22Rv1 (cell line): Measurements from ENCODE around the gene RSPH9.

Experiments used
- H3K27ac ChIP-seq: fragments of 450-650 bp; 2 replicates; pipeline ENCODE4 v1.5.1; 2017
- ZFX ChIP-seq: fragments of 450-650 bp; IDR thresholded peaks from 2 replicates; pipeline ENCODE4 v1.6.1; 2017; ENCODE audit warnings: antibody characterized with exemption, borderline replicate concordance
- TF ChIP-seq, protein P1 (sequence below): fragments of 450-650 bp; IDR thresholded peaks from 2 replicates; pipeline ENCODE4 v1.5.1; 2017; ENCODE audit warnings: mild to moderate bottlenecking

RSPH9 gene

DNA sequence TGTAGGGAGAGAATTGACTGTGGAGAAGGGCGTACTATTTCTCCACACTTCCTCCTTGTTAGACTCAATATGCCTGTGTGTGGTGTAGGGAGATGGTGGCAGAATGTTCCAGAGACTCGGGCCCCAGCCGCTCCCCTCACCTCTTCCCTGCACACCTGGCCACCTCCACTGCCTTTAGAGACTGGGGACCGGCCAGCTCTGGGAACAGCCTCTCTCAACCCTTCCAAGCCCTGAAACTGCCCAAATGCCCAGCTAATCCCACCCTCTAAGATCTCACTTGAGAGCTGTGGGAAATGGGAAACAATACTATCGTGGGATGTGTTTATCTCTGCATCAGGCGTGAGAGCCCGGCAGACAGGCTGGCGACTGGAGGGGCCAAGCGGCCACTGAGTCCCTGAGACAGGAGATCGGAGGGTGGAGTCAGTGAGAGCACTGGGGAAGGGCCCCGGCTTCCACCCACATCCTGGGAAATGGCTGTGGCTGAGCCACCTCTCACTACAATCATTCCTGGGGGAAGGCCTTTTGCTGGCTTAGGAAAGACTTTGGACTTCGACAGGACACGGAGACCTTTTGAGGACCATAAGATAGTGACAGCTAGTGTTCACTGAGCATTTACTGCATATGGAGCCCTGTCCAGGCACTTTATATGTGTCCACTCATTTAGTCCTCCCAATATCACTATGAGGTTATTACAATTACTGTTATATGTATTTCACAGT lies 73.7 kb downstream of the RSPH9 start:
- TF ChIP-seq, protein P1, sequence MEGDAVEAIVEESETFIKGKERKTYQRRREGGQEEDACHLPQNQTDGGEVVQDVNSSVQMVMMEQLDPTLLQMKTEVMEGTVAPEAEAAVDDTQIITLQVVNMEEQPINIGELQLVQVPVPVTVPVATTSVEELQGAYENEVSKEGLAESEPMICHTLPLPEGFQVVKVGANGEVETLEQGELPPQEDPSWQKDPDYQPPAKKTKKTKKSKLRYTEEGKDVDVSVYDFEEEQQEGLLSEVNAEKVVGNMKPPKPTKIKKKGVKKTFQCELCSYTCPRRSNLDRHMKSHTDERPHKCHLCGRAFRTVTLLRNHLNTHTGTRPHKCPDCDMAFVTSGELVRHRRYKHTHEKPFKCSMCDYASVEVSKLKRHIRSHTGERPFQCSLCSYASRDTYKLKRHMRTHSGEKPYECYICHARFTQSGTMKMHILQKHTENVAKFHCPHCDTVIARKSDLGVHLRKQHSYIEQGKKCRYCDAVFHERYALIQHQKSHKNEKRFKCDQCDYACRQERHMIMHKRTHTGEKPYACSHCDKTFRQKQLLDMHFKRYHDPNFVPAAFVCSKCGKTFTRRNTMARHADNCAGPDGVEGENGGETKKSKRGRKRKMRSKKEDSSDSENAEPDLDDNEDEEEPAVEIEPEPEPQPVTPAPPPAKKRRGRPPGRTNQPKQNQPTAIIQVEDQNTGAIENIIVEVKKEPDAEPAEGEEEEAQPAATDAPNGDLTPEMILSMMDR, result no peak
- no peak for TF ChIP-seq ZFX
- no peak overlapping the region for H3K27ac ChIP-seq

DNA sequence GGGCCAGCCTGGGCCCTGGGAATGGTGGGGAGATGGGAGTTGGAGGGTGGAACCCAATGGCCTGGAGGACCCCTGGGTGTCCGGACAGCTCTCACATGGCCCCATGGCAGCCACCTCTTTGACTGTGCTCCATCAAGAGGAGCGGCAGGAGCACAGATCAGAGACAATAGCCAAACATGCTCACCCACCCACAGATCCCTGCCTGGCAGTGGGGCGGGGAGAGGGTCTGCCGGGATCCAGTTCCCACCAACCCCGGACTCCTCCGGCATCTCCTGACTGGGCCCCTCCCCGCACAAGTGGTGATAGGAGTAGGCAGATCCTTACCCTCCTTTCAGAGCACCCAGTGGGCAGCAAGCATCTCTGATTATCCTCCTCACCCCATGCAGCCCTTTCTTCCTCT lies 74.7 kb downstream of the RSPH9 start:
- TF ChIP-seq ZFX, result no peak
- TF ChIP-seq, protein P1, result no peak
- H3K27ac ChIP-seq, result no peak overlapping the region

GRCh38 chr6:43720999-43721398 lies 76.2 kb downstream of the RSPH9 start:
- TF ChIP-seq, protein P1, result no peak
- no peak for TF ChIP-seq ZFX
- H3K27ac ChIP-seq, result no peak overlapping the region
